Activated CD8-positive, alpha-beta memory T cell treated with anti-CD3 and anti-CD28 coated beads for 1 hour (primary cell): ENCODE measurements around the gene DDX1.

Experiments
- DNase-seq, 2 donors: peaks; one replicate each; pipeline ENCODE4 v3.0.0-alpha.2; 2020; ENCODE audit warnings: low read depth in 1 of 2; ENCODE audit errors: extremely low read depth in 1 of 2

Gene DDX1

DNA sequence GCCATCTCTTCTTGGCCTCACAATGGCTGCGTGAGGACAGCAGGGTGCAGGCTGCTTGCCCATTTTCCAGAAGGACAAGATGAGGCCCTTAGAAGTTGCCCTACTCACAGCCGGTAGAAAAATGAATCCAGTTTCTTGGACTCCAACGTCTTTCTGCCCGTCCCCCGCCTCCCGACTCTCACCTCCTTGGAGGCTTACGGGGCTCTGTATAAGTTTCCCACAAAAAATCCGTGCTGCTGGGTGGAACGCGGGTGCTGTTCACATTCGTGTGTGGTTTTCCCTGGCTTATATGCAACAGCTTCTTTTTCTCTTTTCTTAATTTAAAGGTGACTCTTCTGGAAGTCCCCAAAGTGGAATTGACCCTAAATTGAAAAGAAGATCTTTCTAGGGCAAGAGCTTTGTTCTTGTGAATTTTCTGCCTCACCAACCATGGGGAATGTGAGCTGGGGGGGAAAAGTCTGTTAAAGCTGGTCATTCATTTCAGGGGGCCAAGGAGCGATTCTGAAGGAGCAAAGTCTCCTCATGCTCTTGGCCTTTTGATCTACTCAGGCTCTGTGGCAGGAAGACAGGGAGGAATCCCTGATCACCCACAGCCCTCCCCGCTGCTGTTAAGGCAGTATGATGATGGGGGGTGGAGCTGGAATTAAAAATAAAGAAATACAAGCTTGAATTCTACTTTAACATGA, 51.3 kb downstream of the DDX1 start:
- no peak for DNase-seq

DNA sequence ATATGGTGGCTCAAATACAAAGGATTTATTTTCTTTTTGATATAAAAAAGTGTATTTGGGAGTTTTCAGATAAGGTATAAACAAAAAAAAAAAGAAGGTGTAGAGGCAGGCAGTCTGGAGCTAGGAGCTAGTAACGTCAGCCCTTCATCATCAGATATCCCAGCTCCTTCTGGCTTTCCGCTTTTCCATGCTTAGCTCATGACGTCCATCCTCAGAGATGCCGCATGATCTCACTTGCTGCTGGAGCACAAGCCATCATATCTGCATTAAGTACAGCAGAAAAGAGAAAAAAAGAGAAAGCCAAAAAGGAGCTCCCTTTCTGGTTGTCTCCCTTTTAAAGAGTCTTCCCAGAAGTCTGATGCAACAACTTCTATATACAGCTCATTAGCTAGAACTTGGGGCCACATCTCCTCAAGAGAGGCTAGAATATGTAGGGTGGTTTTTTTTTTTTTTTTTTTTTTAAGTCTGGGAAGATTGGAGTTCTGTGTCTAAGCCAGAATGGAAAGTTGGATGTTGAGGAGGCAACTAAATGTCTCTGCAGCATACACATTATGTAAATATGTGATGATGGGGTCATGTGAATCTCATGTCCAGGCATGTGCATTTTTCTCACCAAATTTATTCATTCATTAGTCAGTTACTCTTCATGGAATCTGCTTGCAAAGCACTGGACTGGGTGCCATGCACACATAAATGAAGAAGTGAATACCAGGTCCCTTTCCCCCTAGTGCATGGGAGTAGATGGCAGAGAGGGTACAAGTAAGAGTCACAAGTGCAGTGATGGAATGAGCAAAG, 52.3 kb downstream of the DDX1 start:
- no peak for DNase-seq

- DNase-seq = no peak
Observed at GRCh38 chr2:15645300-15645699, 53.6 kb downstream of the DDX1 start.

- DNase-seq = no peak
Observed at GRCh38 chr2:15645720-15646385, 54.2 kb downstream of the DDX1 start.

- no peak for DNase-seq
Observed at GRCh38 chr2:15646661-15647060, 55.0 kb downstream of the DDX1 start.

DNA sequence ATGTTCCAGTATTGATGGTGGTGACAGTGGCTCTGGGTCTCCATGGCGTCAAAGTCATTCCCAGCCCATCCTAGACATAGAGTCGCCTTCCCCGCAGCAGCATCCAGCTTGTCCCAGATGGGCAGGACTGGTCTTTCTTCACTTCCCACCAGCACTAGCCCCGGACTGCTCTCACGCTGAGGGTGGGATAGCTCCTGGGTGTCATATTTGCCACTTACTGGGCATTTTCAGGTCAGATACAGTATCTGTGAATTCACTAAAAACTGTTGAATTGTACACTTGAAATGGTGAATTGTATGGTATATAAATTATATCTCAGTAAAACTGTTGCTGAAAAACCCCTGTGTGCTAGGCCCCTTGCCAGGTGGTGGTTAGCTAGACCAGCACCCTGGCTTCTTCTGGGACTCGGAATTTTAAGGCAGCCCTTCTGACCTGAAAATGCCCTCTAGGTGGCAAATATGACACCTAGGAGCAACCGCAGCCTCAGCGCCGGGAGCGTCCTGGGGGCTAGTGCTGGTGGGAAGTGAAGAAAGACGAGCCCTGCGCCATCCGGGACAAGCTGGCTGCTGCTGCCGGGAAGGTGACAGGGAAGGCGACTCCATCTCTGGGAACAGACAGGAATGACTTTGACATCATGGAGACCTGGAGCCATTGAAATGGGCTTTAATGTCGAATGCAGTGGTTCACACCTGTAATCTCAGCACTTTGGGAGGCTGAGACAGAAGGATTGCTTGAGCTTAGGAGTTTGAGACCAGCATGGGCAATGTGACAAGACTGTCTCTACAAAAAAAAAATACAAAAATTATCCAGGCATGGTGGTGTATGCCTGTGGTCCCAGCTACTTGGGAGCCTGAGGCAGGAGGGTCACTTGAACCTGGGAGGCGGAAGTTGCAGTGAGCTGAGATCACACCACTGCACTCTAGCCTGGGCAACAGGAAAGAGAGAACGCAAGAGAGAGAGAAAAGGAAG, 56.2 kb downstream of the DDX1 start:
- no peak for DNase-seq

GRCh38 chr2:15648593-15649525, 57.2 kb downstream of the DDX1 start:
- no peak for DNase-seq

GRCh38 chr2:15649561-15650255, 58.0 kb downstream of the DDX1 start:
- DNase-seq = no peak

- no peak for DNase-seq
Observed at GRCh38 chr2:15650616-15651366, 59.1 kb downstream of the DDX1 start.

GRCh38 chr2:15651367-15651727, 59.7 kb downstream of the DDX1 start:
- no peak for DNase-seq

DNA sequence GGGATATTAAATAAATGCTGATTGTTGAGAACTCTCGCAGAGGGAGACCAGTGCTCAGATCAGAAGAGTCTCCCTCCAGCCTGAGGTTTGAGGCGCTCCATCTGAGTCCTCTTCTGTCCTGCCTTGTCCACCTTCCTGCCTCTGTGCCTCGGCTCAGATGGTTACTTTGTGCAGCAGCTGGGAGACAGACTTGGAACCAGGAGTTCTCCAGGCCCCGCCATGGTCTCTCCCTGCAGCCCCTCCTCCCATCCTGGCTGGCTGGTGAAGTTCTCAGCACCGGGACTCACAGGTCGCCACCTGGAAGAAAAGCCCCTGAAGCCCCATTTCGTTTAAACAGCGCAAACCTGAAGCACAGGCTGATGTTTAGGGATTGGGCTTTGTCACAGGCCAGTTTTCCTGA, 60.6 kb downstream of the DDX1 start:
- DNase-seq = no peak

- no peak for DNase-seq
Observed at GRCh38 chr2:15652801-15653200, 61.1 kb downstream of the DDX1 start.

- no peak for DNase-seq
Observed at GRCh38 chr2:15653806-15654726, 62.4 kb downstream of the DDX1 start.

- DNase-seq = no peak
Observed at GRCh38 chr2:15654727-15655073, 63.0 kb downstream of the DDX1 start.

- no peak for DNase-seq
Observed at GRCh38 chr2:15655123-15655887, 63.6 kb downstream of the DDX1 start.

- DNase-seq = no peak
Observed at GRCh38 chr2:15656090-15656489, 64.4 kb downstream of the DDX1 start.

DNA sequence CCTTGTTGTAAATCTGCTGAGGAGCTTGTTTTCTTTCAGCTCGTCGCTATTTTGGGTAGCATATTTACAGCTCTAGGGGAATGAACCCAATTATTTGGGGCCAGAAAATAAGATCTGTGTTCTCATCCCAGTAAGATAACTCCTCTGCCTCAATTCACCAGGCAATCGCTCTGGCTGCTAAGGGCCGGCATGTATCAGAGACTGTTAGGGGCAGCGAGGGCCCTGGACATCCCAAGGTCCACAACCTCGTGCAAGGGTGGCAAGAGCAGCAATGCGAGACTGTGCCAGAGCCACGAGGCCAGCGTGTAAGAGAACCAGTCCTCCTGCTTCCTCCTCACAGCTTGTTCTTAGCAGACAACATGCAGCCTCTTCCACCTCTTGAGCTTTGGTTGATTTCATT, 66.1 kb downstream of the DDX1 start:
- no peak for DNase-seq
